ENCODE results near the gene HDAC1. TPM values are rescaled to one million over a fixed set of nuclear protein-coding genes. Genes with fewer than 3 reads are reported as not detected.
A peak's percentile ranks its signal among the peaks of the same experiment; 100 is the strongest.

The HDAC1 gene
- total and polyA plus RNA-seq, 8 donors = 27.0 to 77.9 (median 31.3) TPM

DNA sequence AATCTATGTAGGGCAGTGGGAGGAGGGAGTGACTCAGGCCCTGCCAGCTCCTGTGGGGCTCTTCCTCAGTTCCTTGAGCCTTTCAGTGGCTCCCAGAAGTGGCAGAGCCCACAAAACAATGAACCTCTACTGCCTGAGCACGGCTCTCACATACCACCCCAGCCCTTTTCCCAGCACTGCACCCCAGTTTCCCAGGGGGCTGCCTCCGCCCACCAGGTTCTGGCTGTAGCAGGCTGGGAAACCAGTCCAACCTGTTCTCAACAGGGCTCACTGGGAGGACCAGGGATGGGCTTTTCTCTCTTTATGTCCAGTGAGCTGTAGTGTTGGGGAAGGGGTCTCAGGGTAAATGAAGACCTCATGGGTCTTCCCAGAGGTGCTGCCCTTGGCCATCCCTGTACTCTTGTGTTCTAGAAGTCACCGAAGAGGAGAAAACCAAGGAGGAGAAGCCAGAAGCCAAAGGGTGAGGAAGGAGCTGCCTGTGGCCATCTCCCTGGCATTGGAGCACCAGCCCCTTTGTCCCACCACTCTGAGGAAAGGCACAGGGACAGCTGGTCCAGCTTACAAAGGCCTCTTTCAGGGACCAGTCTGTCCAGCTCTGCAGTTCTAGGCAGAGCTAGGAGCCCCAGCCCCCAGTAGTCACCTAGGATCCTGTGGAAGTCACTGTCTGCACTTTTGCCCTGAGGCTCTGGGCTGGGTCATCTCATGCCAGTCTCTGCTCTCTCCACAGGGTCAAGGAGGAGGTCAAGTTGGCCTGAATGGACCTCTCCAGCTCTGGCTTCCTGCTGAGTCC is 40.6 kb downstream of the HDAC1 start:
- peaks cover 0 to 8% (median 6%) of the 10 kb centered on the region in 3 donors for H3K4me1 ChIP-seq
- no peak for FAIRE-seq

GRCh38 chr1:32333251-32333963 is 41.5 kb downstream of the HDAC1 start:
- 88 to 93% methylated on average over 3 of the region's 3 CpGs for WGBS, 2 donors
- Histone ChIP-seq H3K27me3 (no peaks in the 10 kb centered on the region), H3K36me3 (peaks cover 0 to 25% (median 9%) of the 10 kb centered on the region in 3 donors), H3K9me3 (no peaks in the 10 kb centered on the region), H3K27ac (no peak overlapping the region), H3K4me1 (peaks cover 0 to 8% (median 6%) of the 10 kb centered on the region in 3 donors), H3K4me3 (no peak overlapping the region)
- DNase-seq = no peak
- TF ChIP-seq, protein P1, sequence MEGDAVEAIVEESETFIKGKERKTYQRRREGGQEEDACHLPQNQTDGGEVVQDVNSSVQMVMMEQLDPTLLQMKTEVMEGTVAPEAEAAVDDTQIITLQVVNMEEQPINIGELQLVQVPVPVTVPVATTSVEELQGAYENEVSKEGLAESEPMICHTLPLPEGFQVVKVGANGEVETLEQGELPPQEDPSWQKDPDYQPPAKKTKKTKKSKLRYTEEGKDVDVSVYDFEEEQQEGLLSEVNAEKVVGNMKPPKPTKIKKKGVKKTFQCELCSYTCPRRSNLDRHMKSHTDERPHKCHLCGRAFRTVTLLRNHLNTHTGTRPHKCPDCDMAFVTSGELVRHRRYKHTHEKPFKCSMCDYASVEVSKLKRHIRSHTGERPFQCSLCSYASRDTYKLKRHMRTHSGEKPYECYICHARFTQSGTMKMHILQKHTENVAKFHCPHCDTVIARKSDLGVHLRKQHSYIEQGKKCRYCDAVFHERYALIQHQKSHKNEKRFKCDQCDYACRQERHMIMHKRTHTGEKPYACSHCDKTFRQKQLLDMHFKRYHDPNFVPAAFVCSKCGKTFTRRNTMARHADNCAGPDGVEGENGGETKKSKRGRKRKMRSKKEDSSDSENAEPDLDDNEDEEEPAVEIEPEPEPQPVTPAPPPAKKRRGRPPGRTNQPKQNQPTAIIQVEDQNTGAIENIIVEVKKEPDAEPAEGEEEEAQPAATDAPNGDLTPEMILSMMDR (IDR thresholded peaks at IDR 0.05) = no peak
- intact Hi-C loops (cut with DNase I) = no loop called here
- ATAC-seq = no peak
- FAIRE-seq = no peak

More for the DNA sequence above, 40.6 kb downstream of the HDAC1 start:
- Histone ChIP-seq H3K27me3 (no peaks in the 10 kb centered on the region), H3K4me3 (no peak overlapping the region), H3K36me3 (peaks cover 0 to 30% (median 9%) of the 10 kb centered on the region in 3 donors), H3K9me3 (no peaks in the 10 kb centered on the region), H3K27ac (no peak overlapping the region)
- DNase-seq = peak in 1 of 6 donors; percentile 20
- WGBS, 2 donors = 80 to 83% methylated on average over 2 to 3 of the region's 3 CpGs
- no peak for ATAC-seq
- intact Hi-C loops (cut with DNase I) = no loop called here
- TF ChIP-seq, protein P1 (IDR thresholded peaks at IDR 0.05) = no peak

GRCh38 chr1:32334274-32334861 is 42.5 kb downstream of the HDAC1 start:
- intact Hi-C loops (cut with DNase I) = no loop called here
- Histone ChIP-seq H3K4me3 (peak overlapping the region in 1 of 4 donors; percentile 78), H3K27ac (no peak overlapping the region), H3K9me3 (no peaks in the 10 kb centered on the region), H3K36me3 (peaks cover 0 to 20% (median under 1%) of the 10 kb centered on the region in 3 donors), H3K4me1 (peaks cover 0 to 8% (median 6%) of the 10 kb centered on the region in 3 donors), H3K27me3 (no peaks in the 10 kb centered on the region)
- TF ChIP-seq, protein P1 (IDR thresholded peaks at IDR 0.05) = no peak
- DNase-seq = peak in 1 of 6 donors; percentile 52
- no peak for ATAC-seq
- WGBS, 2 donors = 73 to 80% methylated on average over 9 of the region's 9 CpGs
- FAIRE-seq = no peak

DNA sequence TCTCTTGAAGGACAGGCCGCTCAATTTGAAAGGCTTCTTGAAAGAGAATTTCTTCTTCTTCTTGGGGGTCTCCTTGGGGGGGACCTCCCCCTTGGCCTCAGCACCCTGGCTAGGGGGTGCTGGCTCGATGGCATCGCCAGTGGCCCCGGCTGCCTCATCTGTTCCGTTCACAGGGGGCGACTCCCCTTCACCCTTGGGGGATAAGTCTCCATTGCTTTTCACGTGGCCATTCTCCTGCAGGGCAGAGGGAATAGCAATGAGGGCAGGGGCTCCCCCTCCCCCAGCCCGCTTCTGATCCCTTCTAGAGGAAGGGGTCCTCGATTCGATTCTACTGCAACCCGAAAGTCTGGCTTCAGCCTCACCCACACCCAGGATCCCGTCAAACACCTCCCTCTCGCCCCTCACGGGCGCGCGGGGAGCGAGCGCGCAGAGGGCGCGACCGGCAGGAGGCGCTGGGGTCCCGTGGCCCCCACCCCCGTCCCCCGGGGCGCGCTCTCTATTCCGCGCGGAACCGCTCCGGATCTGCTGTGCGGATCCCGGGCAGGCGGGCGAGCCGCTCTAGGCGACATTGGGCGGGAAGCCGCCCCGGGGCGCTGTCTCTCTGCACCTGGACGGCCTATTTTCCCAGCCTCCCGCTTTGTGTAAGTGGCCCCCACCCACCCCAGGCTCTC is 43.1 kb downstream of the HDAC1 start:
- H3K27me3 ChIP-seq = no peaks in the 10 kb centered on the region
- peak overlapping the region; percentile 55 to 78 (median 59) for H3K4me3 ChIP-seq
- FAIRE-seq (no peak), ATAC-seq (peak; percentile 50 to 72 (median 65)), DNase-seq (peak in 5 of 6 donors; percentile 48 to 84 (median 70))
- 5 to 10% methylated on average over 27 to 46 of the region's 46 CpGs for WGBS, 2 donors
- H3K9me3 ChIP-seq = no peaks in the 10 kb centered on the region
- intact Hi-C loops (cut with DNase I) = no loop called here
- peak overlapping the region in 1 of 4 donors; percentile 44 for H3K27ac ChIP-seq
- TF ChIP-seq, protein P1 (IDR thresholded peaks at IDR 0.05) = peak; percentile 32 to 45 (median 40)
- peaks cover 0 to 20% (median 0%) of the 10 kb centered on the region in 3 donors for H3K36me3 ChIP-seq
- H3K4me1 ChIP-seq = peaks cover 0 to 8% (median 6%) of the 10 kb centered on the region in 3 donors

All from pancreas (tissue), 10 donors.